ENCODE measurements around the gene ZNF497.

ZNF497 gene

GRCh38 chr19:58352760-58353671 is 9.5 kb downstream of the ZNF497 start, which contains the start of gene A1BG:
Gene A1BG, minus strand, starts transcription at chr19:58353492. Its CDS starts 55 bp downstream, at chr19:58353437.
- H3K4me3 ChIP-seq (ENCODE audit: low read depth, low read length), result no peak within 1 kb of the TSS
- no peak for TF ChIP-seq CTCF (IDR thresholded peaks at IDR 0.05; ENCODE audit: borderline replicate concordance, insufficient read depth, low read depth, low read length)

GRCh38 chr19:58351990-58352755 is 10.4 kb downstream of the ZNF497 start:
- TF ChIP-seq CTCF (IDR thresholded peaks at IDR 0.05; ENCODE audit: borderline replicate concordance, insufficient read depth, low read depth, low read length), result no peak
- H3K4me3 ChIP-seq (ENCODE audit: low read depth, low read length), result no peak overlapping the region

- TF ChIP-seq CTCF (IDR thresholded peaks at IDR 0.05; ENCODE audit: borderline replicate concordance, insufficient read depth, low read depth, low read length), result no peak
- H3K4me3 ChIP-seq (ENCODE audit: low read depth, low read length), result no peak overlapping the region
These were observed 11.0 kb downstream of the ZNF497 start for GRCh38 chr19:58351558-58351878.

- no peak for TF ChIP-seq CTCF (IDR thresholded peaks at IDR 0.05; ENCODE audit: borderline replicate concordance, insufficient read depth, low read depth, low read length)
- H3K4me3 ChIP-seq (ENCODE audit: low read depth, low read length), result no peak overlapping the region
These were observed 11.5 kb downstream of the ZNF497 start for GRCh38 chr19:58350871-58351557.

- H3K4me3 ChIP-seq (ENCODE audit: low read depth, low read length), result no peak overlapping the region
- no peak for TF ChIP-seq CTCF (IDR thresholded peaks at IDR 0.05; ENCODE audit: borderline replicate concordance, insufficient read depth, low read depth, low read length)
These were observed 12.3 kb downstream of the ZNF497 start for GRCh38 chr19:58350001-58350861.

- H3K4me3 ChIP-seq (ENCODE audit: low read depth, low read length), result no peak overlapping the region
- no peak for TF ChIP-seq CTCF (IDR thresholded peaks at IDR 0.05; ENCODE audit: borderline replicate concordance, insufficient read depth, low read depth, low read length)
These were observed 13.0 kb downstream of the ZNF497 start for GRCh38 chr19:58349590-58349989.

- peak overlapping the region; percentile 64 for H3K4me3 ChIP-seq (ENCODE audit: low read depth, low read length)
These were observed 14.5 kb downstream of the ZNF497 start for GRCh38 chr19:58348080-58348479.

Data from GM12875 (cell line).